ENCODE results near the gene FGF12.

The FGF12 gene

GRCh38 chr3:192187485-192188051 lies 539.8 kb downstream of the FGF12 start:
- DNase-seq (ENCODE audit: low read depth in 2 of 2): no peak

GRCh38 chr3:192186498-192186897 lies 540.8 kb downstream of the FGF12 start:
- DNase-seq (ENCODE audit: low read depth in 2 of 2): no peak

- DNase-seq (ENCODE audit: low read depth in 2 of 2): no peak
These were observed 541.3 kb downstream of the FGF12 start for GRCh38 chr3:192186045-192186444.

DNA sequence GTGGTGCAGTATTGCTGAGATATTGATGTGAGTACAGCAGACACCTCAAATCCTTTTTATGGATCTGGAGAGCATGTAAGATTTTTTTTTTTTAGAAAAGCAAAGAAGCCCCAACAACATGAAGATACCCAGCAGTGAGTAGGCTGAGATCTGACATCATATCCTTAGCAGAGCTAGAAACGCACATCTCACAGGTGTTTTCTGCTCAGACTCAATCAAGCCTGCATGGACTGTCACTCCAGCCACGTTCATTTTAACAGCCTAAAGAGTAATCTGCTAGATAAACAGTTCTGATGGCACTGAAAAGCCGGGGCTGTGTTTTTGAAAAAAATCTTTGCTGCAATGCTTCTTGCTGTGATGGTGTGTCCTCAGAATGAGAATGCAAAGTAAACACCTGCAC lies 544.2 kb downstream of the FGF12 start:
- no peak for DNase-seq (ENCODE audit: low read depth in 2 of 2)

DNA sequence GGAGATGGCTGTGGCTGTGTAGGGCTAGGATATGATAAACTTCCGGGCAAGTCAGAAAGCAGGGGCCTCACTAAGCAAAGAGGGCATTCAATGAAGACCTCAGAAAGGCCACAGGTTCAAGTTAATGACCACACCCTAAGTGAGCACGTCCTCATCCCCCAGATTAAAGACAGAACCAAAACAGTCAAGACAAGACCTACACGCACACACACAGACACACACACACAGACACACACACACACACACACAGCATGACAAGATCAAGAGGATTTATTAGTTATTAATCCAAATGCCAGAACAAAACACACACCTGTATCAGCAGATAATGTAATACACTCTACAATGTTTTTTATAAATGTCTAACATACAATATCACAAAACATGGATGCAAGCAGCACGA lies 546.2 kb downstream of the FGF12 start:
- DNase-seq (ENCODE audit: low read depth in 2 of 2): no peak

DNA sequence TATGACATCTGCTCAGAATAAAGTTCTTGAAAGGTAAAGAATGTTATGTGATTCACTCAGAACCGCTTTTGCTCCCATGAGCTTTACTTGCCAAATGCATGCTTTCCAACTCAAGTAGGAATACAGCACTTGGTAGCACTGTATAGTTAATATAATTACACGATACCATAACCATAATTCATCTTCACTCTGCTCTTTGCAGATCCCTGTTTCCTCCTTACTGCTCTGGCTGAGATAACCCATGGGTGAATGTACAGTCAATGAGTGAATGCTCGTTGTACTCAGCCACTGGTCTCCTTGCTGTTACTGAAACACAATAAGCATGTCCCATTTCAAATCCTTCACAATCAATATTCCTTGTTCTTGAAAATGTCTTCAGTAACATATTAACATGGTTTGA lies 550.0 kb downstream of the FGF12 start:
- no peak for DNase-seq (ENCODE audit: low read depth in 2 of 2)

- DNase-seq (ENCODE audit: low read depth in 2 of 2): no peak
These were observed 553.1 kb downstream of the FGF12 start for GRCh38 chr3:192174283-192174682.

DNA sequence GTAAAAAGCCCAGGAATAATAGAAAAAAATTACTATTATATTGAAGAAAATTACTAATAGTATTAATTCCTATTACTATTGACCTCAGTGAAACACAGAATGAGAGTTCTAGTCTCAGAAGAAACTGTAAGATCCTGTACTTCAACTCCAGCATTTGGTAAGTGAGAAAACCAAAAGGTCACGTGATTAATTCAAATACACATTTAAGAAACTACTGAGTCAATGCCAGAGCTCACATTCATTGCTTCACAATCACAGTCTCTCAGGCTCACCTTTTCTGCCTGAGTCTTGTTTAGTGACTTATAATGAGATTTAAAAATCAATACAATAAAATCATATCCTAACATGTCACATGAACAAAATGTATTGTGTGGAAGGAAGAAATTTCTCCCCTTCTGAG lies 556.1 kb downstream of the FGF12 start:
- DNase-seq (ENCODE audit: low read depth in 2 of 2): no peak

- DNase-seq (ENCODE audit: low read depth in 2 of 2): no peak
These were observed 556.7 kb downstream of the FGF12 start for GRCh38 chr3:192170659-192171058.

DNA sequence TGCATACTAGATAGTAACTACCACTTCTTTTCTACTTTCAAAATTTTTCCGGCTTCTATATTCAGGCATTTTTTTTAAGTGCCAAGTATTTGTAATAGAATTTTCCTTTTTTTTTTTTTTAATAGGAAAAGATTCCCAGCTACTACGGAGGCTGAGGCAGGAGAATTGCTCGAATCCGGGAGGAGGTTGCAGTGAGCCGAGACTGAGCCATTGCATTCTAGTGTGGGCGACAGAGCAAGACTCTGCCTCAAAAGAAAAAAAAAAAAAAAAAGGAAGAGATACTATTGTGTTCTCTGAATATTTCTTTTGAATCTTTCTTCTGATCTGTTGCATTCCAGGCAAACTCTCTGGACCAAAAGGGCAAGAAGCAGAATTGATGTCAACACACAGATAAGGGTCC lies 557.3 kb downstream of the FGF12 start:
- DNase-seq (ENCODE audit: low read depth in 2 of 2): no peak

GRCh38 chr3:192169332-192169915 lies 557.9 kb downstream of the FGF12 start:
- DNase-seq (ENCODE audit: low read depth in 2 of 2): no peak

DNA sequence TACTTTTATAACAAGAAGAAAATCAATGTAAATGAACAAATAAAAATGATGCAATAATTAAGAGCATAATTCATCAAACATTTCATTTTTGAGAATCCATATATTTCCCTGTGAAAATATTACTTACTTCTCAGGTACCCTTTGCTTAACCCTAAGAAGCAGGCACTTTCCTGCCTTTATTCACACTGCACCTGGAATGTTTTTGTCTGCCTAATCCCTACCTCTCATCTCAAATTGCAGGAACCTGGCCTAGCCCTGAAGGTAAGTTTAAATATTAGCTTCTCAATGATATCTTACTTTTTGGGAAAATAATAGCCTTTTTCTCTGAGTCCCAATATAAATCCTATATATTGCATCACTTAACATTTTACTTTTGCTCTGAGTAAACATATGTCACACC lies 559.1 kb downstream of the FGF12 start:
- no peak for DNase-seq (ENCODE audit: low read depth in 2 of 2)

GRCh38 chr3:192165552-192165951 lies 561.8 kb downstream of the FGF12 start:
- DNase-seq (ENCODE audit: low read depth in 2 of 2): no peak

DNA sequence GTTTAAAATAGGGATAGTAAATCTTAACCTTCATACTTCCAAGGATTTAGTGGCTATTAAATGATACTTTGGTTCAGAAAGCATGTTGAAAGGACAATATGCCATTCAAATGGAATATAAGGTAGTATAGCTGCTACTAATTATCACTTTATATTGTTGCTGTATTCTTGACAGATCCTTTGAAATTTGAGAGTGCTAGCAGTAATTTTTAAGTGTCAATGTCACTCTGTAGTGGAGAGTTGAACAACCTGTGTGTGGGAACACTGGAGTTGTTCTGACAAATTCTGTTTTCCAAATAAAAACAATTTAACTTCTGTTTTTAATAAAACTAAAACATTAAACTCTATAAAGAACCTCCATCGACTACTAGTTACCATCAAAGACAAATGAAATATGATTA lies 565.7 kb downstream of the FGF12 start:
- no peak for DNase-seq (ENCODE audit: low read depth in 2 of 2)

- DNase-seq (ENCODE audit: low read depth in 2 of 2): no peak
These were observed 571.0 kb downstream of the FGF12 start for GRCh38 chr3:192156382-192156781.

DNA sequence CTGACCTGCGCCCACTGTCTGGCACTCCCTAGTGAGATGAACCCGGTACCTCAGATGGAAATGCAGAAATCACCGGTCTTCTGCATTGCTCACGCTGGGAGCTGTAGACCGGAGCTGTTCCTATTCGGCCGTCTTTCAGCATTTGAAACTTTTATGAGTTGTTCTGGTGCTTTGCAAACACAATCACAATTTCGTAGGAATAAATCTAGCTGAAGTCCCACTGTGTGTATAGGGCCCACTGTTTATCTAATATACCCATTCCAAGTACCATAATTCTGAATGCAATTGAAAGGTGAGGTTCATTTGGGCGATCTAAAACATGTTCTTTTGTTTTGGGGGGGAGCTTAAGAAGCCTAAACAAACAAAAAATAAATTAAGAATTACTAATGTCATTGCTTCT lies 572.1 kb downstream of the FGF12 start:
- DNase-seq (ENCODE audit: low read depth in 2 of 2): no peak

GRCh38 chr3:192133271-192133670 lies 594.1 kb downstream of the FGF12 start:
- DNase-seq (ENCODE audit: low read depth in 2 of 2): no peak

DNA sequence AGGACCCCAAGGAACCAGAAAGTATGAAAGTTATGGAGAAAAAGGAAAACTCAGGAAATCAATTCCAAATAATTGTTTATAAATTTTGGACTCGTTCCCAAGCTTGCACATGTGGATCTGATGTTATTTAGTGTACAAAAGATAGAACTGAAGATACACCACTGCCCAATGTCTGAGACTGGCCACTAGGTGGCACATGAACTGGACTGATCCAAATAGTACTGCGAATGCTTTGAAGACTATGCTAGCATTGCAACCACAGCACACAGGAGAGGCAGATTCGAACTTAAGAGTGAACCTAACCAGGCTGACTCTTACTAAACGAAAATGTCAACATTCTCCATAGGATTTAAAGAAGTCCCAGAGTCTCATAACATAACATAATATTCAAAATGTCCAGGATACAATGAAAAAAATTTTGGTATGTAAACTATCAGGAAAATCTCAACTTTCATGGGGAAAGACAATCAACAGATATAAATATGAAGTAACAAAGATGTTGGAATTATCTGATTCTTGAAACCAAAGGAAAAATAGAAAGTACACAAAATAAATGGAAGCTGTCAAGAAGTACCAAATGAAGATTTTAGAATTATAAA lies 596.7 kb downstream of the FGF12 start:
- DNase-seq (ENCODE audit: low read depth in 2 of 2): no peak

GRCh38 chr3:192129586-192129985 lies 597.8 kb downstream of the FGF12 start:
- DNase-seq (ENCODE audit: low read depth in 2 of 2): no peak

- no peak for DNase-seq (ENCODE audit: low read depth in 2 of 2)
These were observed 598.4 kb downstream of the FGF12 start for GRCh38 chr3:192128922-192129321.

- DNase-seq (ENCODE audit: low read depth in 2 of 2): no peak
These were observed 599.3 kb downstream of the FGF12 start for GRCh38 chr3:192128060-192128459.

DNA sequence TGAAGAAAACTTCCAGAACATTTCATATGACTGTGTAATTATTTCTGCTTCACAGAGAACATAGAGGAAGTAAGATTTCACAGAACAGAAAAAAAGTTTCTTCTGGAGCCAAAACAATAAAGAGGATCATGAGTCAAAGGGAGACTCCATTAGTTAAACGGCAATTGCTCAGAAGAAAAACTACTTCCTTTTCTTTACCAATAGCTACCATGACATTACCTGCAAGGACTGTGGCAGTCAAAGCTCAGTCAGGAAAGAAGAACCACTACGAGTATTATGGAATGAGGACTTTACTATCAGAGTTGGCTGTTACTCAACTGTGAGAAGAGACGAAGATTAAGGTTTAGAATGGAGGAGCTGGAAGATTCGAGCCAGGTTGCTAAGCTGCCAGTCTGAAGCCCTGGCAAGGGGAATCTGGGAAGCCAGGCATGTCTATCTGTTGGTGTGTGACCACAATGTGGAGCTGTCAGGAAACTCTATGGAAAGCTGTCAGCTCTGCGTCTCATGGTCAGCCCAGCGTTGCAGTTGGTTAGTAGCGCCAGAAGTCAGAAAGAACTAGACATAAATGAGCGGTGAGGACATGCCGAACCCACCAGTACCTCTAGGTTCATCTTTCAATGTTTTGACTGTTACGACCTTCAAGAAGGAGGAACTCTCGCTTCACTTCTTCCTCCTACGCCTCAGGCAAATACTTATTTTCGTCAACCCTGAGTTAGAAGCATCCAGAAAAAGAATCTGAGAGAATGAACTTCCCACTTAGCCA lies 604.3 kb downstream of the FGF12 start:
- no peak for DNase-seq (ENCODE audit: low read depth in 2 of 2)

GRCh38 chr3:192121923-192122322 lies 605.4 kb downstream of the FGF12 start:
- no peak for DNase-seq (ENCODE audit: low read depth in 2 of 2)

Data from stimulated activated CD8-positive, alpha-beta memory T cell treated with anti-CD3 and anti-CD28 coated beads, Interleukin-7, amount 100 ng/mL, for 4 hours (primary cell).